Activated naive CD4-positive, alpha-beta T cell treated with anti-CD3 and anti-CD28 coated beads, Interleukin-2, amount 50 U/mL, for 24 hours (primary cell): ENCODE data around the gene LRRD1.
A peak's percentile ranks its signal among the peaks of the same experiment; 100 is the strongest.
"Not testable (repeated sequence)": the region's sequence is repeated elsewhere in the genome, so short reads cannot be mapped to it uniquely, and the experiment has no call there.

Experiments
- H3K27ac Mint-ChIP-seq: one replicate; pipeline ENCODE4 v1.8.0; 2021; ENCODE audit warnings: mild to moderate bottlenecking, mixed read lengths
- H3K27me3 Mint-ChIP-seq: one replicate; pipeline ENCODE4 v1.8.0; 2021; ENCODE audit warnings: mixed read lengths
- H3K36me3 Mint-ChIP-seq: one replicate; pipeline ENCODE4 v1.8.0; 2021; ENCODE audit warnings: mixed read lengths
- H3K4me1 Mint-ChIP-seq: one replicate; pipeline ENCODE4 v1.8.0; 2021; ENCODE audit warnings: mixed read lengths
- H3K4me3 Mint-ChIP-seq: one replicate; pipeline ENCODE4 v1.8.0; 2021; ENCODE audit warnings: mild to moderate bottlenecking, mixed read lengths
- H3K9me3 Mint-ChIP-seq: one replicate; pipeline ENCODE4 v1.8.0; 2021; ENCODE audit warnings: mixed read lengths

Gene LRRD1

DNA sequence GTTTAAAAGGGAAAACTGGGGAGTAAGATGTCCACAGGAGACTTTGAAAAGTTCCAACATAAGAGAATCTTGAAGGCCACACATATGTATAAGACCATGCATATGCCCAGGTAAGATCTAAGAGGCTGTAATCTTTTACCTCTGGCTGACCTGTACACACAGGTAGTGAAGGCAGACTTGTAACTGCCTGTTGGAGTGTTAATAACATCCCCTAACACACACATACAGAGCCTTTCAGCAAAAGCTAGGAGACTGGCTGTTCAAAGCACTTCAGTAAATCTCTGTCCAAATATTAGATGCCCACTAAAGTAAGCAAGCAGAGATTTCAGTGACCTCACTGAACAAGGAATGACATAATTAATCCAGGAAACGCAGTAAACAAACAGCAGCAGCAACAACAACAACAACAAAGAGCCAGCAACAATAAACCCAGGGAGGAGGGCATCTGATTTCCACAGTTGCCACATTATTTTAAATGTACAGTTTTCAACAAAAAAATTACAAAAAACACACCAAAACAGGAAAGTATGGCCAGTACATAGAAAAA lies 59.7 kb downstream of the LRRD1 start:
- H3K27me3 Mint-ChIP-seq: no peaks in the 10 kb centered on the region
- no peak overlapping the region for H3K4me3 Mint-ChIP-seq
- H3K27ac Mint-ChIP-seq: peak overlapping the region; percentile 35
- no peaks in the 10 kb centered on the region for H3K9me3 Mint-ChIP-seq
- peaks cover 8% of the 10 kb centered on the region for H3K4me1 Mint-ChIP-seq
- H3K36me3 Mint-ChIP-seq: peaks cover 34% of the 10 kb centered on the region

DNA sequence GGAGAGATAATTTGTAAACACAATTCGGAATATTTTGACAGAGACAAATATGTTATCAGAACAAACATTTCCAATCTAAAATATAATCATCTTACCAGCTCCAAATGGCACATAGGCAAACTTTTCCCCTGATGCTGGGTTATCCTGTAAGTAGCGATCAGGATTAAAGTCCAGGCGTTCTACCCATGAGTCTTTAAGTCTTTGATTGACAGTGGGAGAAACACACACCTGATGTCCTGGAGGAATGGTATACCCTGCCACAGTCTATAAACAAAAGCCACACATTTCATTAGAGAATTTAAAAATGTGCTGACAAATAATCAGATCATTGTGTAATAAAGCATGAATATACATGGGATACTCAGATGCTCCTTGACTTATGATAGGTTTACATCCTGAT lies 62.0 kb downstream of the LRRD1 start:
- H3K27me3 Mint-ChIP-seq: no peaks in the 10 kb centered on the region
- H3K36me3 Mint-ChIP-seq: peaks cover 31% of the 10 kb centered on the region
- no peaks in the 10 kb centered on the region for H3K9me3 Mint-ChIP-seq
- no peak overlapping the region for H3K4me3 Mint-ChIP-seq
- no peak overlapping the region for H3K27ac Mint-ChIP-seq
- peaks cover 11% of the 10 kb centered on the region for H3K4me1 Mint-ChIP-seq

DNA sequence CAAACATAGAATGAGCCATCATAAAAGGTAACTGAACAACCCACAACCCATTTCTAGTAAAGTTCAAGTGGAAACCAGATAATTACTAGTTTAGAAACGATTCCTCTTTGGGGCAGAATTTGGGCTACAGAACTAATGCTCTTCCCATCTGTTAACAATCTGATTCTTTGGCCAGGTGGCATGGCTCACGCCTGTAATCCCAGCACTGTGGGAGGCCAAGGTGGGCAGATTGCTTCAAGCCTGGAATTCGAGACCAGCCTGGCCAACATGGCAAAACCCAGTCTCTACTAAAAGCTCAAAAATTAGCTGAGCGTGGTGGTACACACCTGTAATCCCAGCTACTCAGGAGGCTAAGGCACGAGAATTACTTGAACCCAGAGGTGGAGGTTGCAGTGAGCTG lies 63.1 kb downstream of the LRRD1 start:
- H3K4me3 Mint-ChIP-seq: no peak overlapping the region
- peaks cover 24% of the 10 kb centered on the region for H3K36me3 Mint-ChIP-seq
- H3K27me3 Mint-ChIP-seq: no peaks in the 10 kb centered on the region
- no peak overlapping the region for H3K27ac Mint-ChIP-seq
- H3K9me3 Mint-ChIP-seq: no peaks in the 10 kb centered on the region
- H3K4me1 Mint-ChIP-seq: peaks cover 11% of the 10 kb centered on the region

DNA sequence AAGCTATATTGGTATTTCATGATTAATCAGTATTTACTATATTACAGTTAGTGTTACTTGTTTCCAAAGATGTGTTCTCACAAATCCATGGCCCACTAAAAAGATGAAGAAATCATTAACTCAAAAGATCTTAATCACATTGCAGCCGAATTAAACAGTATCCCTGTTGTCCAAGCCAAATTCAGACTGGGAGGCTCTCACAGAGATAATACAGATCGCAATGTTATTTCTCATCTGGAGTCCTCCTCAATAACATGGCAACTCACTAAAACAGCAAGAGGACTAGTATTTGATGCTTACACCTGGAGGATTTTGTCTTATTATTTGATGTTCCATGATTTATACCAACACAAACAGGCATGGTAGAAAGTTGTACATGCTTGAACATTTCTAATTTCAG lies 68.1 kb downstream of the LRRD1 start:
- Mint-ChIP-seq H3K27ac (no peak overlapping the region), H3K36me3 (peaks cover 15% of the 10 kb centered on the region), H3K9me3 (no peaks in the 10 kb centered on the region), H3K4me3 (no peak overlapping the region), H3K4me1 (peaks cover 5% of the 10 kb centered on the region), H3K27me3 (no peaks in the 10 kb centered on the region)

DNA sequence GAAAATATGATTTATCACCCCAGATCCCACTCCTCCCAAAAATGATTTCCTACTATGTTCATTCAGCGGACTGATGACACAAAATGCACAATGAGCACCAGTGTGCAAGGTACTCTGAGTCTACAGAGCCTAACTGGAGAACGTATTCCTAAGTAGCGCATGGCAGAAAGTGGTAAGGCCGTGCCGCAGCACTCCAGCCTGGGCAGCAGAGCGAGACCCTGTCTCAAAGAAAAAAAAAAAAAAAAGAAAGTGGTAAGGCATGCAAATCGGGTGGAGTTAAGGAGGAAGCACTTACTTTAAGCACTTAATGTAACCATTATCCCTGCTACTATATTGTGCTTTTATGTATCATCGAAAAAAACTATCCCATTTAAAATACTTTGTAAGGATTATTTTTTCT lies 70.1 kb downstream of the LRRD1 start:
- no peaks in the 10 kb centered on the region for H3K27me3 Mint-ChIP-seq
- H3K27ac Mint-ChIP-seq: peak overlapping the region; percentile 39
- peaks cover 3% of the 10 kb centered on the region for H3K36me3 Mint-ChIP-seq
- H3K9me3 Mint-ChIP-seq: no peaks in the 10 kb centered on the region
- H3K4me3 Mint-ChIP-seq: no peak overlapping the region
- no peaks in the 10 kb centered on the region for H3K4me1 Mint-ChIP-seq

DNA sequence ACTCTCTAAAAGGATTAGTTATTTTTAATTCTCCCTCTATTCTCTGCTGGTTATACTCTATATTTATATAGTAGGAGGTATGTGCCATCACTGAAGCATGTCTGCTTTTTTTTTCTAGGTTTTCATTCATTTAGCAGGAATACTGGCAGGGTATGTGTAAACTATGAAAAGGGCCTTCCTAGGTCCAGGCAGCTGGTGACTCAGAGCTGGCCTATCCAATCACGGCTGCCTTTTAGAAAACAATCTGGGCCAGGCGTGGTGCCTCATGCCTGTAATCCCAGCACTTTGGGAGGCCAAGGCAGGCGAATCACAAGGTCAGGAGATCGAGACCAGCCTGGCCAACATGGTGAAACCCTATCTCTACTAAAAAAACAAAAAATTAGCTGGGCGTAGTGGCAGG lies 76.1 kb downstream of the LRRD1 start:
- not testable (repeated sequence) for H3K27ac Mint-ChIP-seq, H3K27me3 Mint-ChIP-seq, H3K4me1 Mint-ChIP-seq, H3K4me3 Mint-ChIP-seq, H3K9me3 Mint-ChIP-seq
- peaks cover 16% of the 10 kb centered on the region for H3K36me3 Mint-ChIP-seq

DNA sequence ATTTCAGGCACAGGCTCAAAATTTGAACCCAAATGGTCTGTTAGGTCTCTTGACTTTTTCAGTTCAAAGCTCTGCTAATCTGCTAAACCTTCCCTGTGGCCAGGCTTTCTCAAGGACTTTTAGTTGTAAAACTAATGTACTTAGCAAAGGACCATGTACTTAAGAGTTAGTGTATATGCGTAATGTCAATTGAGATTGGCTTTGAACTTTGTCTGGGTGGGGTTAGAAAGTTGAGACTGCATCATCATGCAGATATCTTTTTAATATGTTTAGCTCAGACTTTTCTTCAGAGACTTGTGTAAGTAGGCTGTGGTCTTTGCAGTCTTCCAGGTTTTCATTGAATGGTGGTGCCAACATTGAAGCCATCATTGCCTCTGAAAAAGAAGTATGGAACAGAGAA lies 78.4 kb downstream of the LRRD1 start:
- H3K36me3 Mint-ChIP-seq: peaks cover 19% of the 10 kb centered on the region
- no peak overlapping the region for H3K27ac Mint-ChIP-seq

DNA sequence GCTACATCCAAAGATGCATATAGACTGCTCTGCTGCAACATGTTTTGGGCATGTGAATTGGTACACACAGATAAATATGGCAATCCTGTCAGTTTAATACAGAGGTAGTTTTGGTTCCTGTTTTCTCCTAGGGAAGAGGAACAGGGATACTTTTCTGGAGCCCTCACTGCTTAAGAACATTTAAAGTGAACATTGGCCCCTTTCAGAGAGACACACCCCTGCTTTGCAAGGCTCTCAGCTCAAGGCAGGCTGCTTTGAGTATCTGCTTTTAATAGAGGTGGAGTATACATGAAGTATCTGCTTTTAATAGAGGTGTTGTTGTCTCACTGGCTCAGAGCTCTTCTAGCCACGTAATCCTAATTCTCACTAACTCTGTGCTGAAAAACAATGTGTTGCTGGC lies 83.6 kb downstream of the LRRD1 start:
- Mint-ChIP-seq H3K4me1 (no peaks in the 10 kb centered on the region), H3K9me3 (no peaks in the 10 kb centered on the region), H3K27ac (no peak overlapping the region), H3K27me3 (no peaks in the 10 kb centered on the region), H3K36me3 (peaks cover 16% of the 10 kb centered on the region), H3K4me3 (no peak overlapping the region)

More for the DNA sequence above, 78.4 kb downstream of the LRRD1 start:
- H3K4me1 Mint-ChIP-seq: no peaks in the 10 kb centered on the region
- no peaks in the 10 kb centered on the region for H3K27me3 Mint-ChIP-seq
- no peaks in the 10 kb centered on the region for H3K9me3 Mint-ChIP-seq
- no peak overlapping the region for H3K4me3 Mint-ChIP-seq
